NCI-H510A treated with DMSO at 0.1 percent for 48 hours (cell line): ENCODE results near the gene SPINK5.

Experiments used
- DNase-seq: peaks from one replicate; lab custom pipeline; 2025; lab: John Stamatoyannopoulos, UW

The SPINK5 gene

GRCh38 chr5:148091991-148092964 is 28.5 kb downstream of the SPINK5 start:
- DNase-seq = no peak

GRCh38 chr5:148094336-148094735 is 30.6 kb downstream of the SPINK5 start:
- DNase-seq = no peak

DNA sequence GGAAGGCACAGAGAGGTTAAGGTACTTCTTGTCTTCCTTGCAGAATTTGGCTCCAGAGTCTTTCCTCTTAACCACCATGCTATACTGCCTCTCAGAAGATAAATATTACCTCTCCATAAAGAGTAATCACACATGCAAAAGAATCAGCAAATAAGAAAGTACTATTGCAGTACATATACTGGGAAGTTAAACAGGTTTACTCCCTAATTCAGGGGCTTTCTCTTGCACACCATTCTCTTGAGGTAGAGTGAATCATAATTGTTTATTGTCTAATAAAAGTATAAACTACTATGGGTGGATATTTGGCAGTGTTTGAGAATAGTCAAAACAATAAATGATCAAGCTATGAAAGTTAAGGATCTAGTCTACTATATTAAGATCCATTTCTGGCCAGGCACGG is 40.4 kb downstream of the SPINK5 start:
- DNase-seq = no peak

DNA sequence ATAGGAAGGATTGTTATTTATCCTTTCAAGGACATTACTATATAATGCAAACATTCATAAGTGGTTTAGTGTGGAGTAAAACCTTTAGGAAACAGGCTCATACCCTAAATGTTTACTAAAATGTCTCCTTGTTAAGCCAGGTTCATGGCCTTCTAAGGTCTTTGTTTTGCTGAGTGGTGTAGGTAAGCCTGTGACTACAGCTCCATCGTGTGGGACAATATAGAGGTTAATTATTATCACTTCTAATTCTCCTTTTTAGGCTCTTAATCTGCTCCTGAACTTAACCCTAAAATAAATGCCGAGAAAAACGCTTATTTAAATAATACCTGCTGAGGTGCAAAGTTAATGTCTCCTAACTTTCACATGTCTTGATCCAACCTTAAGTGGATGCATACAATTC is 43.8 kb downstream of the SPINK5 start:
- DNase-seq = no peak

GRCh38 chr5:148113243-148113642 is 49.5 kb downstream of the SPINK5 start:
- no peak for DNase-seq

DNA sequence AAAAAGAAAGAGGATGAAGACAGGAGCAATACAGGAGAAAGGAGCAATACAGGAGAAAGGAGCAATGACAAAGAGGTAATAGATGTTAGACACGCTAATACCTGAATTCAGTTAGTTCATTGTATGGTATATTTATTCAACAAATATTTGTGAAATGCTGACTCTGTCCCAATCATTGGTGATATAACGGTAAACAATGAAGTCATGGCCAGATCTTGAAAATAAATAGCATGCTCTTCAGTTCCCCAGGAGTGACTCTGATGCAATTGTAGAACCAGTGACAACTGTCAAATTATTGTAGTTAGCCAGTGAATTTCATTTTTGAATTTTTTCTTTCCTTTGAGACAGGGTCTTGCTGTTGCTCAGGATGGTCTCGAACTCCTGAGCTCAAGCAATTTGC is 56.5 kb downstream of the SPINK5 start:
- no peak for DNase-seq

- DNase-seq = no peak
These were observed 61.9 kb downstream of the SPINK5 start for GRCh38 chr5:148125641-148126040.

- DNase-seq = no peak
These were observed 71.6 kb downstream of the SPINK5 start for GRCh38 chr5:148135091-148136048.

DNA sequence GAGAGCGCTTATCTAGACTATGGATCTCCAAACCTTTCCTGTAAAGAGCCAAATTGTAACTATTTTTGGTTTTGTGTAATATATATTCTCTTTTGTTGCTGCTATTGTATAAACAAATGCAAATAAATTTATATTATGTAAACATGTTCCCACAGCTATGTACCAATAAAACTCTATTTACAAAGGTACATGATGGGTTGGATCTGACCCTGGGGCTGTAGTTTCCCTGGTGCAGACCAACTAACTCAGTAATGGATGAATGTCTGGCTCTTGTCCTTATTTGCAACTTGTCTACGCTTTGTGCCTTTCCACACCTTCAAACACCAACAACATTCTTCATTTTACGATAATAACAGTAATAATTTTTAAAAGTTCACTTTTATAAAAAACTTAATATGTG is 77.1 kb downstream of the SPINK5 start:
- DNase-seq = no peak

DNA sequence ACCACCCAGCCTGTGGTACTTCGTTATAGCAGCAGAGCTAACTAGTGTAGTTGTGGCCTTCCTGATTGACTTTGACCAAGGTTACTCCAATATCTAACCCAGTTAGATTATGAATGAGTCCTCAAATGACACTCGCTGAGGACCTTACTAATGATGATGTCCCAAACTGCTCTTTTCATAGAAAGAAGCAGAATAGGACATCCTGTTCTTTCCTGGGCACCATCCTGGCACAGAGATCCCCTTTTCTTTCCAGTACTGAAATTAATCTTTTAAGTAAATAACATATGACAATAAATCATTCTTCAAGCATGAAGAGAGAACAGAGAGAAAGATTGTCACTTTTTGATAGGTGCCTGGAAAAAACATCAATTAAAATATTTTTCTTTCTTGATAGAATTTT is 77.9 kb downstream of the SPINK5 start:
- no peak for DNase-seq

DNA sequence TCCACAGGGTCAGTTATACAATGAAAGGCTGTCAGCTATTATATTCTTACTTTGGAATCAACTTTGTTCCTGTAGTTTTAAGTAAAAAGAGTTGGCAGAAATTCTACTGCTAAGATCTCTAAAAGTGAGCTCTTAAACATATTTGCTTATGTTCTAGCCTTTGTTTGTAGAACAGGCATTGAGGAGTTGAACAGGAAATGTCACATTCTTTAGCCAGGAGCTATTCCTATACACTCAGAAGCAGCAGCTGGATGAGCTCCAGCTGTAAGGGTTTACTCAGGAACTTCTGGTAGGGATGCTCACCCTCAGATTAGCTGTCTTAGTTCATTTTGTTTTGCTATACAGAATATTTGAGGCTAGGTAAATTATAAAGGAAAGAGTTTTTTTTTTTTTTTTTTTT is 82.1 kb downstream of the SPINK5 start:
- peak; percentile 62 for DNase-seq

- no peak for DNase-seq
These were observed 82.7 kb downstream of the SPINK5 start for GRCh38 chr5:148146487-148146886.

DNA sequence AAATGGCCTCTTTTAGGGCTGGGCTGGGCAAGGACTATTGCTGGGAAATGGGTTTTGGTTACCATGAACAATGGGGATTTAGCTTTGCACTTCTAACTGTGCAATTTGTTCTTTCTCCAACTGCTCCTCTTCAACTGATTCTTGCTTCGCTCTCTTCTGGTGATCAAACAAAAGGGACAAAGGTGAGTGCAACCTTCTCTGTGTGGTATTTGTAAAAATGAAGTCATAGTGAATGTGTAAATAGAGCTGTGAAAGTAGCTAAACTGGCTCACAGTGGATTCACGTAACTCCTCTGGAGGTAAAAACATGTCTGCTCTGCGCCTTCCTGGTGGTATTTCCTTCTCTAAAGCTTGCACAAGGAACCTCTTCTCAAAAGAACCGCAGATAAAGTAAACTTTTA is 83.6 kb downstream of the SPINK5 start:
- DNase-seq = peak; percentile 64

- DNase-seq = no peak
These were observed 88.1 kb downstream of the SPINK5 start for GRCh38 chr5:148151872-148152271.

- no peak for DNase-seq
These were observed 89.0 kb downstream of the SPINK5 start for GRCh38 chr5:148152781-148153180.

DNA sequence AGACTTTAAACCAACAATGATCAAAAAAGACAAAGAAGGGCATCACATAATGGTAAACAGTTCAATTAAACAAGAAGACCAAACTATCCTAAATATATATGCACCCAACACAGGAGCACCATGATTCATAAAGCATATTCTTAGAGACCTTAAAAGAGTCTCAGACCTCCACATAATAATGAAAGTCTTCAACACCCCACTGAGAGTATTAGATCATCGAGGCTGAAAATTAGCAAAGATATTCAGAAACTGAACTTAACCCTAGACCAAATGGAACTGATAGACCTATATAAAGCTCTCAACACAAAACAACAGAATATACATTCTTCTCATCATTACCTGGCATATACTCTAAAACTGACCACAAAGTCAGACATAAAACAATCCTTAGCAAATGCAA is 92.8 kb downstream of the SPINK5 start:
- DNase-seq = no peak

- DNase-seq = no peak
These were observed 98.3 kb downstream of the SPINK5 start for GRCh38 chr5:148162038-148162437.

DNA sequence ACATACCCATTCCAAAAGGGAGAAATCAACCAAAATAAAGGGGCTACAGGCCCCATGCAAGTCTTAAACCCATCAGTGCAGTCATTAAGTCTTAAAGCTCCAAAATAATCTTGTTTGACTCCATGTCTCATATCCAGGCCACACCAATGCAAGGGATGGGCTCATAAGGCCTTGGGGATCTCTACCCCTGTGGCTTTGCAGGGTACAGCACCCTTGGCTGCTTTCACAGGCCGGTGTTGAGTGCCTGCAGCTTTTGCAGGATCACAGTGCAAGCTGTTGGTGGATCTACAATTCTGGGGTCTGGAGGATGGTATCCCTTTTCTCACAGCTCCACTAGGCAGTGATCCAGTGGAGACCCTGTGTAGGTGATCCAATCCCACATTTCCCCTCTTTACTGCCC is 99.6 kb downstream of the SPINK5 start:
- no peak for DNase-seq

DNA sequence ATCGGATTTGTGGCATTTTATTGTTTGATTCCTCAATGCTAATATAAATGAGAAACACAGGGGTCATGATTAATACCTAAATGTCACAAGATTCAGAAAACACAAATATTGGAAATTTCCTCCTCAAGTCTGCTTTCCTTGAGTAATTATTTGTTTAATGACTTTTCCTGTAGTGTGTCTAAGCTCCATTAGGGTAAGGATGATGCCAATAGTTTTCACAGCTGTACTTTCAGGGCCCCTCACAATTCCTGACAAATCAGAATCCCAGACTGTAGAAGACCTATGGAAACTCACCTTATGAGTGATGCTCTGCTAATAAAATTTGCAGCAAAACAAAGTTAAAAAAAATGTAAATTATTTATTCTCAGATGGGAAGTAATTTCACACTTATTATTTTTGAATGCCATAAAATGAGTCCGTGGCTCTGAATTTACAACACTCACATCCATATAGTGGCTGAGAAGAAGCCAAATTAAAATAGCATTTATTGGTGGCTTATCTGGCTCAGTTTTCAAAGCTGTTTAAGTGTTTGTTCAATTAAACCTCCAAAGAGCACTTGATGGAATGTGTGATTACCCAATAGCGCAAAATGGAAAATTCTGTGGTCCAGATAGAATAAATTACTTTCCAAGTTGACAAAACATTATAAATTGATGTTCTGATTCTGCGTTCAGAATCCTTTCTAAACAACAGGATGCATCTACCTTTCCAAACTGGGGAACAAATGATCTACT is 102.9 kb downstream of the SPINK5 start:
- DNase-seq = no peak

GRCh38 chr5:148168246-148168645 is 104.5 kb downstream of the SPINK5 start, which contains the start of gene SPINK14:
Gene SPINK14 (plus strand): TSS chr5:148168546. CDS start chr5:148169733, 1,187 bp downstream.
- DNase-seq = no peak

DNA sequence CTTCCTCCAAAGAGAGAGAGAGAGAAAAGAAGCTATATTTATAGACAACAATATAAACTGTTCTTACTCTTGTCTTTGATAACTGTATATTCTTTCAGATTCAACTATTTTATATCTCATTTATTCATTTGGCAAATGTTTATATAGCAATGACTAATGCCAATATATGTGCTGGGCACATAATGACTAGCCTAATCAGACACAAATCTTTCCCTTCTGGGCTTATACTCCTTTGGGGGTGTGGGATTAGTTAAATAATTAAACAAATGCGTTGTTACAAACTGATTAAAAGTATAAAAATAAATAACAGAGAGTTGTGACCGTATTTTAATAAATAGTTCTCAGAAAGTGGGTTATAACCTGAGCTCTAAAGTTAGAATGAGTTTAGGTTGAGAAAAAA is 108.6 kb downstream of the SPINK5 start:
- no peak for DNase-seq

DNA sequence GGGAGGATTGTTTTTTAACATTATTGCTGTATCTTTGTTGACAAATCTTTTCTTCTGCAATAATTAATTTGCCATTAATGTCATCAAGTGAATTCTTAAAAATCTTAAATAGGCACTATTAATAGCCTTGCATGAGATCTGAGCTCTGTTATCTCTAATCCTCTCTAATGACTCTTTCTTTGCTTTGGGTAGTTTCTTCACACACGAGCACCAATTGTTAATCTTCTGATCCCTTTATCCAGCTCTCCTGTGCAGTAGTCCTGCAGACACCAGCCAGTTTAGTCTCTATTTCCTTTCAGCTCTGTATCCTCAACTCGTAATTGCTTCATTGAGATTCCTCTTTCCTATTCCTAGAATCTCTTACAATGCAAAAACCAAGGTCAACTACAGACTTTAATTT is 112.7 kb downstream of the SPINK5 start:
- DNase-seq = no peak
